Embryonic facial prominence (tissue), 1 donor: ENCODE data around the gene FGD3.
"Not testable (repeated sequence)": the region's sequence is repeated elsewhere in the genome, so short reads cannot be mapped to it uniquely, and the experiment has no call there.

Experiments
- DNase-seq: peaks from one replicate; pipeline ENCODE4 v3.0.0-alpha.2; 2016; ENCODE audit errors: extremely low spot score

Gene FGD3, protein sequence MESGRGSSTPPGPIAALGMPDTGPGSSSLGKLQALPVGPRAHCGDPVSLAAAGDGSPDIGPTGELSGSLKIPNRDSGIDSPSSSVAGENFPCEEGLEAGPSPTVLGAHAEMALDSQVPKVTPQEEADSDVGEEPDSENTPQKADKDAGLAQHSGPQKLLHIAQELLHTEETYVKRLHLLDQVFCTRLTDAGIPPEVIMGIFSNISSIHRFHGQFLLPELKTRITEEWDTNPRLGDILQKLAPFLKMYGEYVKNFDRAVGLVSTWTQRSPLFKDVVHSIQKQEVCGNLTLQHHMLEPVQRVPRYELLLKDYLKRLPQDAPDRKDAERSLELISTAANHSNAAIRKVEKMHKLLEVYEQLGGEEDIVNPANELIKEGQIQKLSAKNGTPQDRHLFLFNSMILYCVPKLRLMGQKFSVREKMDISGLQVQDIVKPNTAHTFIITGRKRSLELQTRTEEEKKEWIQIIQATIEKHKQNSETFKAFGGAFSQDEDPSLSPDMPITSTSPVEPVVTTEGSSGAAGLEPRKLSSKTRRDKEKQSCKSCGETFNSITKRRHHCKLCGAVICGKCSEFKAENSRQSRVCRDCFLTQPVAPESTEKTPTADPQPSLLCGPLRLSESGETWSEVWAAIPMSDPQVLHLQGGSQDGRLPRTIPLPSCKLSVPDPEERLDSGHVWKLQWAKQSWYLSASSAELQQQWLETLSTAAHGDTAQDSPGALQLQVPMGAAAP

DNA sequence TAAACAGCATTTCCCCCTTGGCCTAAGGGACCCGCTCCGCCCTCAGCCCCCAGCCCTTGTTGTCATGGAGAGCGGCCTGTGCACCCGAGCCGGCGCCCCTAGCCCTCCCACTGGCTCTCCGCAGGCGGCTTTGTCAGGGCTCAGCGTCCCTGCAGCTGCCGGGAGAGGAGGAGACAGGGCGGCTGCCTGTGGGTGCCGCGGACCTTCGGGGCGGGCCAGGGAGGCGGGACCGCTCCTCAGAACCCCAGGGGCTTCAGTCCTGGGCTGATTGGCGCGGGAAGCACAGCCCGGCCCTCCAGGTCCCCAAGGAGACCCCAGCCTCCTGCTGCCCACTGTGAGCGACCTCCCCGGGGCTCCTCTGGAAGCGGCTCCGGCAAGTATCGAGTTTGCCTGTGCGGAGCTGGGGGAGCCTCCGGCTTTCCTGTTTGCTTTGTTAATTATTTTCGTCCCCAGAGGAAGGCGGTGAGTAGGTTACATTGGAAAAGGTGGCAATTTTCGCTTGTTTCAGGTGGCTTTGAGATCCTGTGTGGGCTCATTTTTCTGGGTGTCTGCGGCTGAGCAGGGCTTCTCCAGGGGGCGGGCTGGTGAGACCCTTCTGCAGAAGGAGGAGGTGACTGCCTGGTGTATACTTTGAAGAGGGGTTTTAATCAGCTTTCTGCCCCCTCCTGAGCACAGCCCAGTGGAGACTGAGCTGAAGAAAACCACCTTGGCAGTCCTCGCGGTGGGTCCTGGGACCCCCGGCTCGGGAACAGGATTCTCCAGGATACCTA lies at the start of gene FGD3:
FGD3 (plus strand) TSS at position 256 of the 770 bp plus-strand sequence. CDS start 28,734 bp downstream, outside the sequence.
- no peak for DNase-seq

DNA sequence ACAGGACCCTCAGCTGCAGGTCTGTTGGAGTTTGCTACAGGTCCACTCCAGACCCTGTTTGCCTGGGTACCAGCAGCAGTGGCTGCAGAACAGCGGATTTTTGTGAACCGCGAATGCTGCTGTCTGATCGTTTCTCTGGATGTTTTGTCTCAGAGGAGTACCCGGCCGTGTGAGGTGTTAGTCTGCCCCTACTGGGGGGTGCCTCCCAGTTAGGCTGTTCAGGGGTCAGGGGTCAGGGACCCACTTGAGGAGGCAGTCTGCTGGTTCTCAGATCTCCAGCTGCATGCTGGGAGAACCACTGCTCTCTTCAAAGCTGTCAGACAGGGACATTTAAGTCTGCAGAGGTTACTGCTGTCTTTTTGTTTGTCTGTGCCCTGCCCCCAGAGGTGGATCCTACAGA lies 42.2 kb upstream of the FGD3 start:
- not testable (repeated sequence) for DNase-seq

DNA sequence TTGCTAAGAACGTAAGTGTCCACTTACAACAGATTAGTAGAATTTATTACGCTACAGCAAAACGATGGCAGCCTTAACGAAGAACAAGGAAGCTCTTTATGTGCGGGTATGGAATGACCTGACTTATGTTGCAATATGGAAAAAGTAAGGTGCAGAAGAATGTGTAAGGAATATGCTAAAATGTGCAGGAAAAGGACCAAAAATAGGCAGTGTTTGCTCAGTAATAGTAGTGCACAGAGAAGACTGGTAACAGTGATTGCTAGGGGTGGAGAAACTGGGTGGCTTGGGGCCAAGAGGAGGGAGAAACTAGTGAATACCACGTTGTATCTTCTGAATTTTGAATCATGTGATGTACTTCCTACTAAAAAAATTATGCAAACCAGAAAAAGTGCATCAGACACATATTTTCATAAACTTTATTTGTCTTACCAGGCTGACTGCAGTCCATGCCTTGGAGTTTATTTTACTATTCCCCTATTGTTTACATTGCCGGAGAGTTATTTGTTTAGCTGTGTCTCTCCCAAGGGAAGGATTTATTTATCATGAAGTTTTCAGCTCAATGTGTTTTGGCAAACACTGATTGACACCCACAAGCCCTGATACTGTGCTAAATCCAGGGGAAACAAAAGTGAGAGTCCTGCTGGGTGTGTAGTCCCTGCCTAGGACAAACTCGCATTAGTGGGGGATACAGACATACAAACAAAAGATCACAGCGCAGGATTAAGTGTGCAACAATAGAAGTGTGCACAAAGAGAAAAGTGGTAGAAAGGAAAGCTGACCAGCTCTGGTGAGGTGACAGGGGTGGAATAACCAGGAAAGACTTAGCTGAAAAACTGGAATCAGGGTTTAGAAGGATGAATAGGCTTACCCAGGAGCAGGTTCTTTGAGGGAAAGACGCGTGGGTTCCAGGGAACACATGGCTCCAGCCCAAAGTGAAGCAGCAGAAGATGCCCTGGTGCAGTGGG lies 35.5 kb upstream of the FGD3 start:
- DNase-seq, result peak; percentile 58

DNA sequence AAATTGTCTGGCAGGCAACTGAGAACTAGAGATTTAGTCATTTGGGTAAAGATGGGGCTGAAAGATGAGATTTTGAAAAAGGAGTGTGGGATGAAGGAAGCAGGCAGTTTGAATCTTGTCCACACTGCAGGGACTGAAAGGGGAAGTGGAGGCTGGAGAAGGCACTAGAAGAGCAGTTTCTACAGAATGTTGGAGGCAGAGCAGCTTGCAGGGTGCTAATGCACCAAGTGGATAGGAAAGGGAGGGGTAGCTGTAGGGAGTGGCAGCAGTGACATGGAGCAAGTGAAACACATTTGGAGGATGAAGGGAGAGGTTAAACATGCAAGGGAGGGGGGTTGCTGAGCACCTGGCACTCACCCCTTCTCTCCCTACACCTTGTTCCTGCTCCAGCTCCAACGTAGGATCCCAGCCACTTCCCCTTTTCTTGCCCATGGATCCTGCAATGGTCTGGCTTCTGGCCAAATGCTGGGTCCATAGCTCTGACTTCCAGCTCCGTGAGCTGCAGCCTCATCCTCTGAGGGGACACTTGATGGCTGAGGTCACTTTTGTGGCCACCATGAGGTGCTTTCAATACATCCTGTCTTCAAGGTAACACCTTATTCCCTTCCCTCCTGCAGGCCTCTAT lies 30.0 kb upstream of the FGD3 start:
- DNase-seq, result no peak

DNA sequence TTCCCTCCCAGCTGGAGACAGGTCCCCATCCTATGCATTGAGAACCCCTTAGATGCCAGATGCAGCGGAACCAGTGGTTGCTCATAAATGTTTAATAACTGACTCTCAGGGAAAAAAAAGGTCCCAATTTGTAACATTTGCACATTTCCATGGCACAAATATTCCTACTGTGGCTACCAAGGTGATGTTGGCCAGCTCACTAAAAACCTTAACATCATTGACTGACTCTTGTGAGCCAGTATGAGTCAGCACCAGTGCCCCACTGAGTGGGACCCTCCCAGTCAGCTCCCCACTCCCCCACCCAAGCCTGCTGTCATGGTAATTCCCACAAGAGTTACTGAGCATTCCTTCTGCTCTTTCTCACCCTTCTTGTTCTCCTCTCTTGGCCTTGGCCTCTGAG lies 26.9 kb upstream of the FGD3 start:
- no peak for DNase-seq

DNA sequence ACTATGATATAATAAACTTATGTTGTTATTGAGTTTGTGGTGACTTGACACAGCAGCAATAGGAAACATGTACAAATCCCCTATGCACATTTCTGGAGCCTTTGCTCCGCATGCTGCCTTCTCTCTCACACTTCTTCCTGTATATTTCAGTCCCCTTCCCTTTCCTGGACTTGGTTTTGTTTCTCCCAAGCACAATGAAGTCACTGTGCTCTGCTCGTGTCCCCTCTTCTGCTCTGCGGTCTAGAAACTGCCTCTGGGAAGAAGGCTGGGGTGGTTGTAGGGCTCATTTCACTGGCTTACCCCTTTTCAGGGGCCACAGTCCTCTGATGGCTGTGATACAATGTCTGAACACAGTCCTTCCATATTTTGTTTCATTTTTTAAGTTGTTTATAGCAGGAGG lies 15.7 kb upstream of the FGD3 start:
- no peak for DNase-seq

DNA sequence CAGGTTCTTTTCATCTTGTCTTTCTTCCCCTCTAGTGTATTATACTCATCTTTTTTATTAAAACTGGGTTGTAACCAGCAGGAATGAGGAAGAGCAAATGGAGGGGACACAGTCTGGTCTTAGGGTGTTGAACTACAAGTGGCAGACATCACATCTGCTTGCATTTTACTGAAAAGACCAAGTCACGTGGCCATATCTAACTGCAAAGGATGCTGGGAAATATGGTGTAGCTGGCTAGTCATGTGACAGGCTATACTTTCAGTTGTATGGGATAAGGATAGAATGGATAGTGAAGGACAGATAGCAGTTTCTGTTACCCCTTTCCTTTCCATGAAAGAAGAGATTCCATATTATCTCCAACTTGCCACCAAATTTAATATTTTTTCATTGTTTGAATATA lies 13.0 kb upstream of the FGD3 start:
- no peak for DNase-seq

DNA sequence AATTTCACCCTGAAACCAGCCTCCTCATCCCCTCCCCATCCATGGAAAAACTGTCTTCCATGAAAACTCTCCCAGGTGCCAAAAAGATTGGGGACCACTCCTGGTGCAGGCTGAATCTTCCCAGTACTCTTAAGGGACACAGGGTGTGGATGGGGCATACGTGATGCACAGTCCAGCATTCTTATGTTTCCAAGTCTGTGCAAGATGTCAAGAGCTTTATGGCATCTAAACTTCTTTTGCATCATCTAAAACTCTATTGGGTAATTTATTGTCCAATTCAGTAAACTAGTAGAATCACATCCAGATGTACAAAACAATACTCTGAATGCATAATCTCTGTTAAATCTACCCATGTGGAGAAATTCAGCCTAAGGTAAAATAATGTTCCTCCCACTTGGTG lies 9.3 kb upstream of the FGD3 start:
- DNase-seq, result no peak

DNA sequence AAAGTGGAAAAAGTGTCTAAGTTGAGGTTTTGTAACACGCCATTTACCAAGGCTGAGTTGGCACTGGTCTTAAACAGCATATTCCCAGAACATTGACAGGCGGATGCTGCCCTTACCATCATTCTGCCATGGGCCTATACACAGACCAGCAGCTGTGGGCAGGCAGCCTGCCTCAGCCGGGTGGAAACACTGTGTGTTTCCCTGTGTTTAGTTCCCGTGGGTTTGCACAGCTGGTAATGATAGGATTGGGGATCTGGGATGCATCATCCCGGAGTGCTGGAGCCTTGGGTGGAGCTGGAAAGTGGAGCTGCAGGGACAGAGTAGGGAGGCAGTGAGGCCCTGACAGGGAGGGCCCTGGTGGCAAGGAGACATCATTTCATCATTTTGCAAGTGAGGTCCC lies 5.5 kb upstream of the FGD3 start:
- peak; percentile 47 for DNase-seq

DNA sequence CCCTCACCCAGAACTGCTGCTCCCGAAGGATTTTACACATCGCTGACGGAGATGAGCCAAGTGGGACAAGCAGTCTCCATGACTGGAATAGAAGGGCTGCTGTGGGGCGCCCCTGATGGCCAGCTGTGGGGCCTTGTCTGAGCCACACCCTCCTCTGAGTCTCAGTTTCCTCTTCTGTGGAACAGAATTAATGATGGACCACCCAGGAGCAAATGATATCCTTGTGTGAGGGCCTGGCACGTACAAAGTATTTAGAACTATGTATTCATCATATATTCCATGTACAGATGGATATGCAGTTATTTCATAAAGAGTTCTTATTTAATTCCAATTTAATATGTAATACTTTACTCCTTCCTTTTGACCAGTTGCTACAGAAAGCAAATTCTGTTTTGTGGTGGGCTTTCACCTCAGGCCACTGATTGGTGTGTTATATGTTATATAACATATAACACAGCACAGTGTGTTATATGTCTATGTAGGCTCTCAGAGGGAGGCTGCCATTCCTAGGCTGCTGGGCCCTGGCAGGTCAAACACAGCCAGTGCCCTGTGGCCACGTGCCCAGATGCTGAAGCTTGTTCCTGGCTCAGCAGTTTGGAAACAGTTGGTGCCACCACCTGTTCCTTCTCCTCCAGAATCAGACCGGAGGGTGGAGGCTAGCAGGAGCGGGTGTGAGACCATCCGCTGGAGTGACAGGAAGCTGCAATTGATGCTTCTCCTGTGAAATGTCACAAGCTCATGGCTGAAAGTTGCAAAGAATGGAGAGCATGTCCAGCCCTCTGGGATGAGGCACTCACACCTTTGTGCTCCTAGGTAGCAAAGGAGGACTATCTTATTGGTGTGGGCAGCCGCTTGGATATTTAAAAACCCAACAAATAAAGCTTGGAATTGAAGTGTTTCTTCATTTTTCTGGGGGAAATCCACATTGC lies 4.4 kb upstream of the FGD3 start:
- no peak for DNase-seq

DNA sequence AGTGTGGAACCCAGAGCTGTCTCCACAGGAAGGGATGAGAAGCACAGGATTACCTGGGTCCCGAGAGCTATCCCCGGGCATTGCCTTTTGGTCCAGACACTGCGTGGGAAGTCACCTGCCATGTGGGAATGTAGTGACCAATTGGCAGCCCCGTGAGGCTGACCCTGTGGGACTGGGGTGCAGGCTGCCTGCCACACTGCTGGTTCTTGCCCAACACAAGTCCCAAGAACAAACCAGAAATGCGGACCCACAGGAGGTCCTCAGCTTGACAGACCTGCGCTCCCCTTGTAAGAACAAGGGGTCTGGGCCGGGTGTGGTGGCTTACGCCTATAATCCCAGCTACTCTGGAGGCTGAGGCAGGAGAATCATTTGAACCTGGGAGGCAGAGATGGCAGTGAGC lies 2.4 kb upstream of the FGD3 start:
- no peak for DNase-seq

DNA sequence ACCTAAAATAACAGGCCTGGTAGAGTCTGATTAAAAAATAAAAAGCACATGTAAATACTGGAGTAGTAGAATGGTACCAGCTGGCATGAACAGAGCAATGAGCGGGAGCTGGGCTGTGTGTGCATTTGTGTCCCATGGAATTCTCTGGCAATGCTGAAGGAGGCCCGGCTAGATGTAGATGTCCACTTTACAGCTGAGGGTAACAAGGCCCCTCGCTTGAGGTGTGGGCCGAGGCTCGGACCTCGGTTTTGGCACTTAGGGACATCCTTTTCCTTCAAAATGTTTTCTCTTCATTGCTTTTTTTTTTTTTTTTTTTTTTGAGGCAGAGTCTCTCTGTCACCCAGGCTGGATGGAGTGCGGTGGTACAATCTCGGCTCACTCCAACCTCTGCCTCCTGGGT lies 1.5 kb upstream of the FGD3 start:
- no peak for DNase-seq

DNA sequence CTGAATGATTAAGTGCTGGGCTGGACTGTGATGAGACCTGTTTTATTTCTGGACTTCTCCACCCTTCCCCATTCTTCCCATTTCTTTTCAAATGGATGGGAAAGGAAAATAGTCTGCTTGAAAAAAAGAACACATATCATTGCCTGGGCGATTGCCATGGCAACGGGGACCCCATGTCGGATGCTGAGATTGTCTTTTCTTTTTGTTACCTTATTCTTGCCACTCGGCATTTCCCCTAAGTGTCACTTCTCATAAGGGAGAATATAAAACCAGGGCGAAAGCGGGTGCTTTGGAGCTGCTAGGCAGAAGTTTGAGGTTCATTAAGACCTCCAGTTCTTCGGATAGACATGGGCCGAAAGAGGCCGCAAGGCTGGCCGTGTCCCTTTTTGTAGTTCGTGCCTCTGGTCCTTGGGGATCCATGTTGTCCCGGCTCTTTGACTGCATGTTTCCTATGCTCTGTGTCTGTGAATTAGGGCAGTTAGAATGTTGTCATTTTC lies 763 bp downstream of the FGD3 start:
- DNase-seq, result no peak

DNA sequence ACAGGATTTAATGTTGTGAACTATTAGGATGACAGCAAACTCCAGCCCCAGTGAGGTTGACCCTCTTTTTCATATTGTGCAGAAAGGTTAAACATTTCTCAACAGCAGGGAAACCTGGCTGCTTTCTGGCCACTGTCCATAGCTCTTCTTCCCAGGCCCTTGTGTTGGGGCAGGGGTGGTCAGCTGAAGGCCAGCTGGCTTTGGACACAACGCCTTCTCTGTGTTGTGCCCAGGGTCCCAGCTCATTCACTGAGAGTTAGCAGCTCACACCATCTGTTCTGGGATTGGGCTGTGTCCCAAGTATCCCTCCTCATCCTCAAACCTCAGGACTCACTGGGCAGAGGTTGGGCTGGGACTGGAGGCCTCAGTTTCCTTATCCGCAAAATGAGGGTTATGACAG lies 1.3 kb downstream of the FGD3 start:
- no peak for DNase-seq

DNA sequence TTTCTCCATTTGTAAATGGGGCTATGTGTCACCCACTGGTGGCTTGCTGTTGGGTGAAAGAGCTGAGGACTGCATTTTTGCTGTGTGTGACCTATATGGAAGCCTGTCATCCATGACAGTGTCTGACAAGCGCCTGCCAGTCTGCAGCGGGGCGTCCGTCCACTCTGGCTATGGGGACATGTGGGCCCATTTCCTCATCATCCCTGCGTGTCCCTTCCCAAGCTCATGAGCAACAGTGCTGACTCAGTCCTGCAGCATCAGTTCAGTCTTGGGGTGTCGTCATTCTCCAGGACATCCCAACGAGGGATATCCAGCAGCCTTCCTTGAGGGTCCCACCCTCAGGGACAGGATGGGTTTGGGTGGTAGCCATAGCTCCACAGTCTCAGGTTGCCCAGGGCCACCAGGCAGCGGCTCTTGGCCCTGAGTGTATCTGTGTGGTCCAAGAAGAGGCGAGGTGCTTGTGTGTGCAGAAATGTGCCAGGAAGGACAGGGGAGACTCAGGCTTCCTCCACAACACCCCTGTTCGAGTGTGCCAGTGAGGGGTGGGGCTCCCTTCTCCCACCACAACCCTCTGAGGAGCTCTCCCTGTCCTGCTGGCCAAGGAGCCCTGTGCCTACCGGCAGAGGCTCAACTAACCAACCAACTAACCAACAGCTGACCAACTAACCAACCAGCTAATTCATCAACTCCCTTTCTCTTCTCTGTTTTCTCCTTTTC lies 2.1 kb downstream of the FGD3 start:
- no peak for DNase-seq

DNA sequence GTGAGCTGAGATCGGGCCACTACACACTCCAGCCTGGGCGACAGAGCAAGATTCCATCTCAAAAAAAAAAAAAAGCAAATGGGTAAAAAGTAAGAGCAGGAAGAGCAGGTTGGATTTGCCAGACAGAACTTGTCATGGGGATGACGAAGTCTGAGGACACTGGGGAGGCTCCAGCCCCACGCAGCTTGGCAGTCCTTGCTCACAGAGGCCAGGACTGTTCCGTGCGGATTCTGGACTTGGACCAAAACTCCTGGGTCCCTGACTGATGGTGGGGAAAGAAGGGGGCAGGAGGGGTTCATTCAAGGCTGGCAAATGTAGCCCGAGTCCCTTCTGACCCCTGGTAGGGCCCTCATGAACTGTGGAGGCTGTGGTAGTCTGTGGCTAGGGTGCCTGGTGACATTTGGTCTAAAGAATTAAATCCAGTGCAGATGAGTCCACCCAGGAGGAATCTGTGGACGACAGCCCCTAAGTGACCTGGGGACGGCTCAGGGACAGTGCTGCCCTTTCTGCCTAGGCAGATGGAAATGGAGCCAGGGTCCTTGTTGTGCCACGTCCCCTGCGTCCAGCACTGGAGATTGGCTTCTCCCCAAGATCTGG lies 3.1 kb downstream of the FGD3 start:
- DNase-seq, result no peak

DNA sequence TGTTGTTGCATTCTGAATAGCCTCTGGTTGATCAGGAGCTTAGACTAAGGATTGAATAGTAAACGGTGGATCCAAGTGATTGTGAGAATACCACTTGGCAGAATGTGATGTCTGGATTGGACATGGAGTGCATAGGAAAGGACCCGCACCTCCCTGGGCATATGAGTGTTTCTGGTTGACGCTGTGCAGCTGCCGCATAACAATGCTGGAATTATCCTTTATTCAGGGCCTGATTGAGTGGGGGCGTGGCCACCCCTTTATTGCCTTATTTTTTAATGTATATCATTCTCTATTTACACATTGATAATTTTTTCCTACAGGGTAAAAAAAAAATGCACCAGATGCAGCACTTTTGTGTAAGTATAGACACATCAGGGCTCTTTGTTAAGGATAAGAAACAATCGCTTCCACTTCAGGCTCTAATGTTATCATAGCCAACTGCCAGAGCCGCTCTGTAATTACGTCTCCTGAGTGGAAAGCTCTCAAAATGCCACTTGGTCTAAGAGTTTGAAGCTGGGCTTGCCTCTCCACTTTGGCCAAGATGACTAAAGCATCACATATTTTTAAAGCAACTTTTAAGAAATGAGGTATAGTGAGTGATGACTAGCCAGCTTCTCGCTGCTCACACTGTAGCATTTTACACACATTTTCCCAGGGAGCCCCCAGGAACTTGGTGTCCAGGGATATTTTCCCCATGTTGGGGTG lies 5.7 kb downstream of the FGD3 start:
- no peak for DNase-seq
